ENCODE results near the gene ZPR1.

ZPR1 gene

DNA sequence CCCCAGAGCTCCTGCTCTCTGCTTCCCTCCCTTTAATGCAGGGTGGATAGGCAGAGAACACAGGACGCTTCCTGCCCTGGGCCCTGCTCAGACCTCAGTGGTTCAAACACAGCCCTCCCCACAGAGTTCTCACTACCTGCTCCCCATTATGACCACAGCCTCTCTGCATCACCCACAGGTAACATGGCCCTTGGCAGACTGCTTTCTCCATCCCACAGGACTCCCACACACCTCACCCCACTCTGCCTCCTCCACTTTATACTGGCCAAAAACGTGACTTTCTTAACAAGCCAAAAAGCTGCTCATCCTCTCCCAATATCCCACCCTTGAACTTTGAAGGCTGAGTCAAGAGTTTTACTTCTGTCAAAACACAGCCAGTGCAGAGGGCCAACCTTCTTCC is 48.8 kb downstream of the ZPR1 start:
- in situ Hi-C loops (cut with MboI; ENCODE audit: low pct_unique_long_range_greater_than_20kb, low sequenced_read_pairs, unreplicated experiment), result no loop called here
- no peak for DNase-seq (ENCODE audit: low spot score)
- TF ChIP-seq, protein P1, sequence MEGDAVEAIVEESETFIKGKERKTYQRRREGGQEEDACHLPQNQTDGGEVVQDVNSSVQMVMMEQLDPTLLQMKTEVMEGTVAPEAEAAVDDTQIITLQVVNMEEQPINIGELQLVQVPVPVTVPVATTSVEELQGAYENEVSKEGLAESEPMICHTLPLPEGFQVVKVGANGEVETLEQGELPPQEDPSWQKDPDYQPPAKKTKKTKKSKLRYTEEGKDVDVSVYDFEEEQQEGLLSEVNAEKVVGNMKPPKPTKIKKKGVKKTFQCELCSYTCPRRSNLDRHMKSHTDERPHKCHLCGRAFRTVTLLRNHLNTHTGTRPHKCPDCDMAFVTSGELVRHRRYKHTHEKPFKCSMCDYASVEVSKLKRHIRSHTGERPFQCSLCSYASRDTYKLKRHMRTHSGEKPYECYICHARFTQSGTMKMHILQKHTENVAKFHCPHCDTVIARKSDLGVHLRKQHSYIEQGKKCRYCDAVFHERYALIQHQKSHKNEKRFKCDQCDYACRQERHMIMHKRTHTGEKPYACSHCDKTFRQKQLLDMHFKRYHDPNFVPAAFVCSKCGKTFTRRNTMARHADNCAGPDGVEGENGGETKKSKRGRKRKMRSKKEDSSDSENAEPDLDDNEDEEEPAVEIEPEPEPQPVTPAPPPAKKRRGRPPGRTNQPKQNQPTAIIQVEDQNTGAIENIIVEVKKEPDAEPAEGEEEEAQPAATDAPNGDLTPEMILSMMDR (IDR thresholded peaks at IDR 0.05; ENCODE audit: extremely low read depth, insufficient read depth, missing control alignments), result no peak

DNA sequence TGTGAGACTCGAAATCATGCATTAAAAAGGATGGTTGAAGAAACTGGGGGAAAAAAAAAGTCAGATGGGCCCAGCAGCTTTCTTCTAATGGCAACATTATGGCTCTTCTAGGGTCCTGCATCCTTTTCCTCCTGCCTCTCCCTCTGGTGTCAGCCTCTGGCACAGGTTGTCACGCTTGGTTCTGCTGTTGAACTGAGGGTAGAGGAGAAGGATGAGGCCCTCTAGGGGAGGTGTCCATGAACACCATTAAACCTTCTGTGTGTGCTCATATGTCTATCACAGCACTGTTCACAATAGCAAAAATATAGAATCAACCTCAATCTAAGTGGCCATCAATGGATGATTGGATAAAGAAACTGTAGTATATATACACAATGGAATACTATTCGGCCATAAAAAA is 51.1 kb downstream of the ZPR1 start:
- no peak for DNase-seq (ENCODE audit: low spot score)
- in situ Hi-C loops (cut with MboI; ENCODE audit: low pct_unique_long_range_greater_than_20kb, low sequenced_read_pairs, unreplicated experiment), result no loop called here

DNA sequence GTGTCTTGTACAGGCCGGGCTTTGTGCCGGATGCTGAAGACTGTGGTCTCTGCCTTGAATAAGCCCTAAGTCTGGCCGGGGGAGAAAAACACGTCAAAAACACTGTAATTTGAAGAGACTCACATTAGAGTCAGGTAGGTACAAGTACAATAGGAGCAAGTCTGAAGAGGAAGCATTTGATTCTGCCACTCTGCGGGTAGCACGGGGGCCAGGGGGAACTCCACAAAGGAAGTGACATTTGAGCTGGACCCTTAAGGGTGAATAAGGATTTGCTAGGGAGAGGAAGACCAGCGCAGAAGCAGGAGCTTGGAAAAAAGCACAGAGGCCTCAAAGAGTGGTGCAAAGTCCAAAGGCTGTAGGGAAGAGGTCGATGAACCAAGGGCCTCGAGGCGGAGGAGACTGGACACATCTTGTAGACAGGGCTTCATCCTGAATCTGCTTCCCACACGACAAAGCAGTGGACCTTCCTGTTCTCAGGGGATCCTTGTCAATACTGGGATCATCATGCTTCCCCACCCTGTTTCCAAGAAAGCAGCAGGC is 53.8 kb downstream of the ZPR1 start:
- in situ Hi-C loops (cut with MboI; ENCODE audit: low pct_unique_long_range_greater_than_20kb, low sequenced_read_pairs, unreplicated experiment), result no loop called here
- TF ChIP-seq, protein P1 (IDR thresholded peaks at IDR 0.05; ENCODE audit: extremely low read depth, insufficient read depth, missing control alignments), result no peak
- DNase-seq (ENCODE audit: low spot score), result no peak

More for the DNA sequence above, 51.1 kb downstream of the ZPR1 start:
- TF ChIP-seq, protein P1 (IDR thresholded peaks at IDR 0.05; ENCODE audit: extremely low read depth, insufficient read depth, missing control alignments), result no peak

DNA sequence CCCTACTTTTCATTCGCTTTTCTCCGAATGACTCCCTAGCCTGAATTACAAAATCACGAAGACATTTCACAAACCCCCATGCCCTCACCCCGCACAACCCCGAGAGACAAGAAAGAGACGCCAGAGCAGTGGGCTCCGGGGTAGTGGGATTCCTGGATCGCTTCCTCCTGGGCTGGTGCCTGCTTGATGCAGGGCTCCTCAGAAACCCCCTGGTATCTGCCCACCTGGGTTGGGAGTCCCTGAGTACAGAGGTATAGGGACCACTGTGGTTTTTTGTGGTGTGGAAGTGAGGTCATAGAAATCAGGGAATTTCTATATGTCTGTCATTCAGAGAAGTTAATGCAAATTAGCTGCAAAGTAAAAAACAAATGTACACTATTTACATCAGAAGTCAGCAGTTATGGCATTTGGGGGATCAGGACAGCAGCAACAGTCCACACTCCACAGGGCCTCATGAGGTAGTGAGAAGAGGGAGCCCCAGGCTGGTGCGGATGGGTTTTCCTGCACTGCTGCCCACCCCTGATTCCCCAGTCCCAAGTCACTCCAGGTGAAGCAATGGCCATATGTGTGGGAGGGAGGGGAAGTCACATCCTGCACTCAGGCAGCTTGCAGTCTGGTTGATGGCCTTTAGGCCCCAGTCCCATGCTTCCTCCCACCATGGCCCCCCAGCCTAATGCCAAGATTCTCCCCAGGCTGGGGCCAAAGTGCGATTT is 54.6 kb downstream of the ZPR1 start:
- TF ChIP-seq, protein P1 (IDR thresholded peaks at IDR 0.05; ENCODE audit: extremely low read depth, insufficient read depth, missing control alignments), result no peak
- in situ Hi-C loops (cut with MboI; ENCODE audit: low pct_unique_long_range_greater_than_20kb, low sequenced_read_pairs, unreplicated experiment), result no loop called here
- peak; percentile 36 for DNase-seq (ENCODE audit: low spot score)

DNA sequence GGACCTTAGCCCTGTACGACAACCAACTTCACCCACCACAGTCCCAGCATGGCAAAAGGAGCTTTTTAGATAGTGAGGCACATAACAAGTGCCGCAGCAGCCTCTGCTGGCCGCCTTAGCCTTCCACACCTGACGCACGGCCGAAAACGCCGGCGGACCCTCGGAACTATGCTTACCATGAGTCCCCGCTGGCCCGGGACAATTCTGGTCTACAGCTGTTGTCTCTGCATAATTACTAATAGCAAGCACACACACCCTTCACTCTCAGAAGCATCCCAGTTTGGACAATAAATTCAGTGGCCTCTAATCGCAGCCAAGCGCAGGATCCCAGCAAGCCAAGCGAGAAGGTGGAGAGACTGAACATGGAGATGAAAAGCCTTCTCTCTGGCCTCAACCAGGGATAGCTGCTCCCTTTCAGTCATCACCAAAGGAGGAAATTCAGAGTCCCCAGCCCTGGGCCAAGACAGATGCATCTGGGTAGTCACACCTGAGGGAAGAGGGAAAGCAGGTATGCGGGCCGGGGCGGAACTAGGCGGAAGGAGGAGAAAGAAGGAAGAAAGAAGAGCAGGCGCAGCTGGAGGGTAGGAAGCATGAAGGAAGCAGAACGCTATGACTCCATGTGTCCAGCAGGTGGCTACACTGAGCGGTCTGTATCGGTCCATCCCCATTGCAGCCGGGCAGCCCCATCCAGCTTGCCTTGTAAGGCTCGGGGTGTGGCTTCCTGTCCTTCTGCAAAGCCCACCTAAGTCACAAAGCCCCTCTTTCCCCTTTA is 55.4 kb downstream of the ZPR1 start:
- in situ Hi-C loops (cut with MboI; ENCODE audit: low pct_unique_long_range_greater_than_20kb, low sequenced_read_pairs, unreplicated experiment), result no loop called here
- DNase-seq (ENCODE audit: low spot score), result peak; percentile 89
- TF ChIP-seq, protein P1 (IDR thresholded peaks at IDR 0.05; ENCODE audit: extremely low read depth, insufficient read depth, missing control alignments), result peak; percentile 84

DNA sequence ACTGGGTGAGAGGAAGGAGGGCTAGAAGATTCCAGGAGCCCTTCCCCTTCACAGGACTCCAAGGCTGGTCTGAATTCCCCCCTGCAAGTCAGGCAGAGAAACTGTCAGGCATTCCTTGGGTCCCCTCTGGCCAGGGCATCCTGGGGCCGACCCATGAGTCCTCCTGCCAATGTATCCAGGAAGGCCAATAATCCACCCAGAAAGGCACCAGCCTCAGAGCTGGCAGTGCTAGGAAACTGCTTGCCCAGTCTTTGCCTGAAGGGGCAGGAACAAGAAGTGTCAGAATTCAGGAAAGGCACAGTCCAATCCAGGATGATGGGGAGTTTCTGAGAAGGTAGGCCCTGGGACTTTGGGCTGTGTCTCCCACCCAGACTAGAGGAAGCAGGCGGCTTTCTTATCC is 56.0 kb downstream of the ZPR1 start:
- no peak for DNase-seq (ENCODE audit: low spot score)
- TF ChIP-seq, protein P1 (IDR thresholded peaks at IDR 0.05; ENCODE audit: extremely low read depth, insufficient read depth, missing control alignments), result no peak
- in situ Hi-C loops (cut with MboI; ENCODE audit: low pct_unique_long_range_greater_than_20kb, low sequenced_read_pairs, unreplicated experiment), result no loop called here

Data from GM13977 (cell line).